GM12891 (cell line): ENCODE data around the gene IL36A.

Experiments used
- POLR2A ChIP-seq: IDR thresholded peaks from 2 replicates; pipeline ENCODE4 v1.6.1; 2011; ENCODE audit warnings: low read depth, low read length, control low read depth
- POLR2AphosphoS5 ChIP-seq: IDR thresholded peaks from 2 replicates; pipeline ENCODE4 v1.6.1; 2011; ENCODE audit warnings: low read depth, low read length, control low read depth
- TAF1 ChIP-seq: IDR thresholded peaks from 2 replicates; pipeline ENCODE4 v1.6.1; 2011; ENCODE audit warnings: low read depth, low read length, control low read depth

GRCh38 chr2:113056521-113056920, 51.3 kb downstream of the IL36A start:
- TF ChIP-seq POLR2AphosphoS5 (no peak), POLR2A (no peak), TAF1 (no peak)
